ENCODE measurements around the gene NUP37. TPM values are rescaled to one million over a fixed set of nuclear protein-coding genes. Genes with fewer than 3 reads are reported as not detected.

NUP37 gene
- polyA plus RNA-seq, 2 of the 4 experiments (the other 2 are of a cell fraction): 103 to 118 TPM

- FAIRE-seq (no peak), DNase-seq (ENCODE audit: low read depth in 1 of 2, low spot score in 1 of 2) (no peak), ATAC-seq (no peak)
- no peak overlapping the region for H3K27ac ChIP-seq
- no peak for TF ChIP-seq MAFK (IDR thresholded peaks at IDR 0.05; ENCODE audit: partially characterized antibody)
- TF ChIP-seq ZSCAN20 (CRISPR knock-in tag; IDR thresholded peaks at IDR 0.05): no peak
- TF ChIP-seq ELK1 (IDR thresholded peaks at IDR 0.05; ENCODE audit: low read depth, low read length): no peak
- no peak for TF ChIP-seq RAD21 (conservative IDR thresholded peaks at IDR 0.05 in 1 of 2, IDR thresholded peaks at IDR 0.05 in 1 of 2)
- TF ChIP-seq SREBF2 (IDR thresholded peaks at IDR 0.05): no peak
- TF ChIP-seq FOSL2 (IDR thresholded peaks at IDR 0.05): no peak
- TF ChIP-seq FOSL2 (CRISPR knock-in tag; IDR thresholded peaks at IDR 0.05): no peak
- no peak for TF ChIP-seq GATA3 (IDR thresholded peaks at IDR 0.05; ENCODE audit: borderline replicate concordance)
- no peak for TF ChIP-seq E2F6 (IDR thresholded peaks at IDR 0.05; ENCODE audit: borderline replicate concordance, low read depth)
- TF ChIP-seq RNF2 (IDR thresholded peaks at IDR 0.05; ENCODE audit: borderline replicate concordance, low read depth): no peak
- no peak for TF ChIP-seq CBX2 (IDR thresholded peaks at IDR 0.05; ENCODE audit: borderline replicate concordance, low read depth)
- no peaks in the 10 kb centered on the region for H3K9me3 ChIP-seq
- ChIA-PET POLR2A (no interaction called here), CTCF (interaction anchor here (1.2 kb wide), 1 partner anchor 9 kb away, joined by 3 read pairs; no protein-coding TSS in a partner anchor)
- H3K4me2 ChIP-seq: no peak overlapping the region
- 85% methylated on average over 1 of the region's 1 CpG for WGBS (ENCODE audit: missing lambda C conversion rate)
- no peaks in the 10 kb centered on the region for H3K4me1 ChIP-seq
- H3K4me3 ChIP-seq: no peak overlapping the region
Measured at GRCh38 chr12:102051431-102051965, 68.4 kb downstream of the NUP37 start.

- 94% methylated on average over 1 of the region's 1 CpG for WGBS (ENCODE audit: missing lambda C conversion rate)
- TF ChIP-seq SMC3 (IDR thresholded peaks at IDR 0.05) (no peak), MAFK (IDR thresholded peaks at IDR 0.05; ENCODE audit: partially characterized antibody) (peak; percentile 85)
- Histone ChIP-seq H3K4me3 (no peak overlapping the region), H3K9me3 (no peaks in the 10 kb centered on the region), H3K4me1 (no peaks in the 10 kb centered on the region), H3K27ac (no peak overlapping the region), H3K4me2 (no peak overlapping the region)
- ATAC-seq: no peak
- ChIA-PET POLR2A (no interaction called here), CTCF (interaction anchor here (0.6 to 1.3 kb wide), 3 partner anchors 10 to 1205 kb away, joined by 3 read pairs; no protein-coding TSS in a partner anchor)
- FAIRE-seq: no peak
- DNase-seq (ENCODE audit: low read depth in 1 of 2, low spot score in 1 of 2): no peak
Measured at GRCh38 chr12:102050660-102051430, 69.1 kb downstream of the NUP37 start.

GRCh38 chr12:102043928-102044327 lies 76.0 kb downstream of the NUP37 start:
- DNase-seq (ENCODE audit: low read depth in 1 of 2, low spot score in 1 of 2) (no peak), FAIRE-seq (peak; percentile 78), ATAC-seq (no peak)
- 64% methylated on average over 1 of the region's 1 CpG for WGBS (ENCODE audit: missing lambda C conversion rate)
- Histone ChIP-seq H3K4me2 (no peak overlapping the region), H3K9me3 (no peaks in the 10 kb centered on the region), H3K4me3 (no peak overlapping the region), H3K27ac (no peak overlapping the region), H3K4me1 (no peaks in the 10 kb centered on the region)
- CTCF ChIA-PET: interaction anchor here (0.6 kb wide), 1 partner anchor 724 kb away, joined by 3 read pairs; no protein-coding TSS in a partner anchor
- POLR2A ChIA-PET: no interaction called here
- TF ChIP-seq PHF8 (IDR thresholded peaks at IDR 0.05; ENCODE audit: borderline replicate concordance, low read depth) (no peak), CBX2 (IDR thresholded peaks at IDR 0.05; ENCODE audit: borderline replicate concordance, low read depth) (no peak), FOSL2 (IDR thresholded peaks at IDR 0.05) (no peak), FOSL2 (CRISPR knock-in tag; IDR thresholded peaks at IDR 0.05) (no peak), MAX (IDR thresholded peaks at IDR 0.05) (no peak), REST (IDR thresholded peaks at IDR 0.05) (no peak), PBX3 (IDR thresholded peaks at IDR 0.05) (no peak), BCL3 (IDR thresholded peaks at IDR 0.05) (no peak), FOSB (CRISPR knock-in tag; IDR thresholded peaks at IDR 0.05) (no peak), CHD4 (IDR thresholded peaks at IDR 0.05; ENCODE audit: borderline replicate concordance) (no peak), TFCP2L1 (CRISPR knock-in tag; IDR thresholded peaks at IDR 0.05) (no peak), ELK1 (IDR thresholded peaks at IDR 0.05; ENCODE audit: low read depth, low read length) (no peak), ZNF302 (CRISPR knock-in tag; IDR thresholded peaks at IDR 0.05) (no peak), NFE2L2 (conservative IDR thresholded peaks at IDR 0.05; ENCODE audit: low read length) (no peak)
